Measurements from ENCODE around the gene SPOCK1.

SPOCK1 gene

DNA sequence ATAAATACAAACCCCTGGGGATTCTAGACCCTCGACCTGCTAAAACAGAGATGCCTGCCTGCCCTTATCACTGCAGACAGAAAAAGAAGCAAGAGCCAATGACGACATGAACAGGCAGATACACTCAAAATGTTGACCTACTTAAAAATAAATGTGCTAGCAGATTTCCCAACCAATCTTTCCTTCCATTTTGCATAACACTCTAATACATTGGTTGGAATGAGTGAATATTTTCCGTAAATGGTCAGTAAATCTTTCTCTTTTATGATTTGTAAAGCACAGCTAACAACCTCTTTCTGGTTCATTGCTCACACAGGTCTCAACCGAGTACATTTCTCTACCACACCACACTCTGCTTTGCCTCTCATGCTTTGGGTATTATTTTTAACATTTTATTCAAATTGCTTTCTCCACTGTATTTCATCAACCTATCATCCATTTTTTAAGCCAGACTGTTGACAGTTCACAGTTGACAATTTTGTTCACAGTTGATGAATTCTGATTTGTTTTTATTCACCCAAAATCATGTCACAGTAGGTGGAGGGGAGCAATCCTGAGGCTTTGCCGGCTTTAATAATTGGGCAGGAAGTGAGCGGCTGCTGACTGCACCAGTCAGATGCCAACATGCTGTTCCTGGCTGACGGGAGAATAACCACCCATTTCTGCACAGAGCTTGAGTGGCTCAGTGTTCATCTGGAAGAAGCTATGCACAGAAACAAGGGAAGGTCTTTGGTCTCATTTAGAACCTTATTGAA, 426.6 kb downstream of the SPOCK1 start:
- Histone ChIP-seq H3K9ac (ENCODE audit: low read depth, low read length) (no peak overlapping the region), H3K36me3 (ENCODE audit: insufficient read depth, low read length) (no peaks in the 10 kb centered on the region), H3K27ac (ENCODE audit: low read length) (no peak overlapping the region), H3K9me3 (ENCODE audit: insufficient read depth, low read length, severe bottlenecking) (no peaks in the 10 kb centered on the region), H3K4me3 (ENCODE audit: low read depth in 1 of 2, low read length in 2 of 2) (no peak overlapping the region), H3K4me1 (ENCODE audit: insufficient read depth, low read length) (no peaks in the 10 kb centered on the region), H3K4me2 (ENCODE audit: insufficient read depth, low read length) (no peak overlapping the region), H3K79me2 (ENCODE audit: insufficient read depth, low read length) (no peaks in the 10 kb centered on the region), H3K27me3 (ENCODE audit: insufficient read depth, low read length, poor library complexity) (peaks cover 19% of the 10 kb centered on the region), H4K20me1 (ENCODE audit: insufficient read depth, low read length) (no peaks in the 10 kb centered on the region), H2AFZ (ENCODE audit: low read depth, low read length) (no peak overlapping the region)
- DNase-seq (no peak), ATAC-seq (ENCODE audit: insufficient read depth, low read depth) (no peak)
- no peak for TF ChIP-seq EZH2 (IDR thresholded peaks at IDR 0.05; ENCODE audit: borderline replicate concordance, low read depth, low read length, severe bottlenecking)
- TF ChIP-seq, protein P1, sequence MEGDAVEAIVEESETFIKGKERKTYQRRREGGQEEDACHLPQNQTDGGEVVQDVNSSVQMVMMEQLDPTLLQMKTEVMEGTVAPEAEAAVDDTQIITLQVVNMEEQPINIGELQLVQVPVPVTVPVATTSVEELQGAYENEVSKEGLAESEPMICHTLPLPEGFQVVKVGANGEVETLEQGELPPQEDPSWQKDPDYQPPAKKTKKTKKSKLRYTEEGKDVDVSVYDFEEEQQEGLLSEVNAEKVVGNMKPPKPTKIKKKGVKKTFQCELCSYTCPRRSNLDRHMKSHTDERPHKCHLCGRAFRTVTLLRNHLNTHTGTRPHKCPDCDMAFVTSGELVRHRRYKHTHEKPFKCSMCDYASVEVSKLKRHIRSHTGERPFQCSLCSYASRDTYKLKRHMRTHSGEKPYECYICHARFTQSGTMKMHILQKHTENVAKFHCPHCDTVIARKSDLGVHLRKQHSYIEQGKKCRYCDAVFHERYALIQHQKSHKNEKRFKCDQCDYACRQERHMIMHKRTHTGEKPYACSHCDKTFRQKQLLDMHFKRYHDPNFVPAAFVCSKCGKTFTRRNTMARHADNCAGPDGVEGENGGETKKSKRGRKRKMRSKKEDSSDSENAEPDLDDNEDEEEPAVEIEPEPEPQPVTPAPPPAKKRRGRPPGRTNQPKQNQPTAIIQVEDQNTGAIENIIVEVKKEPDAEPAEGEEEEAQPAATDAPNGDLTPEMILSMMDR (IDR thresholded peaks at IDR 0.05; ENCODE audit: borderline replicate concordance, extremely low read depth, low read length, poor library complexity, severe bottlenecking): no peak

DNA sequence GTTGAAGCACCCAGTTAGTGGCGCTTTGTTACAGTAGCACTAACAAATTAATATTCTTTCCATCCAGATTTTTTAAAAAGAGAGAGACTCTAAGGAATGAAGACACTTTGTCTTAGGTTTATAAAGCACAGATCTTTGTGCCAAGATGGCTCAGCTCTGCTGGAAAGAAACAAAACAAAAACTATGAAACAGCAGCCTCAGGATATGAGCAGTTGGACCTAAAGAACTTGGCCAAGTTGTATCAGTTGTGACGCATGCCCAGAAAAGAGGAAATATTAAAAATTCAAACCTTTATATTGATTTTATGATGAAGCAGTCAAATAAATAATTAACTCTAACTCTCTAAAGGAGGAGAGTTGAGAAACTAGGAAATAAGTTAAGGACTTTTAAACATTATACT, 427.2 kb downstream of the SPOCK1 start:
- no peak overlapping the region for H3K9ac ChIP-seq (ENCODE audit: low read depth, low read length)
- TF ChIP-seq, protein P1 (IDR thresholded peaks at IDR 0.05; ENCODE audit: borderline replicate concordance, extremely low read depth, low read length, poor library complexity, severe bottlenecking): no peak
- no peak for TF ChIP-seq EZH2 (IDR thresholded peaks at IDR 0.05; ENCODE audit: borderline replicate concordance, low read depth, low read length, severe bottlenecking)
- H3K4me2 ChIP-seq (ENCODE audit: insufficient read depth, low read length): no peak overlapping the region
- H3K36me3 ChIP-seq (ENCODE audit: insufficient read depth, low read length): no peaks in the 10 kb centered on the region
- no peaks in the 10 kb centered on the region for H4K20me1 ChIP-seq (ENCODE audit: insufficient read depth, low read length)
- H2AFZ ChIP-seq (ENCODE audit: low read depth, low read length): no peak overlapping the region
- H3K9me3 ChIP-seq (ENCODE audit: insufficient read depth, low read length, severe bottlenecking): no peaks in the 10 kb centered on the region
- DNase-seq: no peak
- peaks cover 21% of the 10 kb centered on the region for H3K27me3 ChIP-seq (ENCODE audit: insufficient read depth, low read length, poor library complexity)
- H3K79me2 ChIP-seq (ENCODE audit: insufficient read depth, low read length): no peaks in the 10 kb centered on the region
- no peak for ATAC-seq (ENCODE audit: insufficient read depth, low read depth)
- H3K4me1 ChIP-seq (ENCODE audit: insufficient read depth, low read length): no peaks in the 10 kb centered on the region
- H3K4me3 ChIP-seq (ENCODE audit: low read depth in 1 of 2, low read length in 2 of 2): no peak overlapping the region
- no peak overlapping the region for H3K27ac ChIP-seq (ENCODE audit: low read length)

DNA sequence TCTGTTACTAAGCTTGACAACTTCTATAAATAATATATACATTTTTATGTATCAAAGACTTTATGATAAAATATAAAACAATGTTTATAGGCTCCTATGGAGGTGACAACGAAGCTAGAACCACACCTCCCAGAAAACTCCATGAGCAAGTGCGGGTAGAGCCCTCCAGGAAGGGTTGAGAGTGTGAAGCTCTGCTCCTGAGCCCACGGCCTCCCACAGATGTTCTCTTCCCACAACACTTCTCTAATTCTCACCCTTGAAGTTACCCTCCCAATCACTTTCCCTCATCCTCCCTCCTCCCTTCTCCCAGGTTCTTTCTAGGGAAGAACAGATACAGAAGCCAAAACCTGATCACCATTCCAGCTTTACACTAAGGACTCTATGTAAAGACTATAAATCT, 427.6 kb downstream of the SPOCK1 start:
- H4K20me1 ChIP-seq (ENCODE audit: insufficient read depth, low read length): no peaks in the 10 kb centered on the region
- H3K4me2 ChIP-seq (ENCODE audit: insufficient read depth, low read length): no peak overlapping the region
- DNase-seq (no peak), ATAC-seq (ENCODE audit: insufficient read depth, low read depth) (no peak)
- H3K27ac ChIP-seq (ENCODE audit: low read length): no peak overlapping the region
- peaks cover 21% of the 10 kb centered on the region for H3K27me3 ChIP-seq (ENCODE audit: insufficient read depth, low read length, poor library complexity)
- TF ChIP-seq, protein P1 (IDR thresholded peaks at IDR 0.05; ENCODE audit: borderline replicate concordance, extremely low read depth, low read length, poor library complexity, severe bottlenecking): no peak
- TF ChIP-seq EZH2 (IDR thresholded peaks at IDR 0.05; ENCODE audit: borderline replicate concordance, low read depth, low read length, severe bottlenecking): no peak
- no peak overlapping the region for H2AFZ ChIP-seq (ENCODE audit: low read depth, low read length)
- no peak overlapping the region for H3K9ac ChIP-seq (ENCODE audit: low read depth, low read length)
- H3K4me3 ChIP-seq (ENCODE audit: low read depth in 1 of 2, low read length in 2 of 2): no peak overlapping the region
- no peaks in the 10 kb centered on the region for H3K9me3 ChIP-seq (ENCODE audit: insufficient read depth, low read length, severe bottlenecking)
- H3K36me3 ChIP-seq (ENCODE audit: insufficient read depth, low read length): no peaks in the 10 kb centered on the region
- H3K79me2 ChIP-seq (ENCODE audit: insufficient read depth, low read length): no peaks in the 10 kb centered on the region
- H3K4me1 ChIP-seq (ENCODE audit: insufficient read depth, low read length): no peaks in the 10 kb centered on the region
